HG02938 (cell line): ENCODE results near the gene FNDC7.
"Not testable (repeated sequence)": the region's sequence is repeated elsewhere in the genome, so short reads cannot be mapped to it uniquely, and the experiment has no call there.

Experiments
- ATAC-seq: cut with Tn5 transposase; IDR thresholded peaks from one replicate; pipeline ENCODE4 v1.9.1; 2021; ENCODE audit warnings: mild to moderate bottlenecking, moderate library complexity; ENCODE audit not compliant: unreplicated experiment

FNDC7 gene

DNA sequence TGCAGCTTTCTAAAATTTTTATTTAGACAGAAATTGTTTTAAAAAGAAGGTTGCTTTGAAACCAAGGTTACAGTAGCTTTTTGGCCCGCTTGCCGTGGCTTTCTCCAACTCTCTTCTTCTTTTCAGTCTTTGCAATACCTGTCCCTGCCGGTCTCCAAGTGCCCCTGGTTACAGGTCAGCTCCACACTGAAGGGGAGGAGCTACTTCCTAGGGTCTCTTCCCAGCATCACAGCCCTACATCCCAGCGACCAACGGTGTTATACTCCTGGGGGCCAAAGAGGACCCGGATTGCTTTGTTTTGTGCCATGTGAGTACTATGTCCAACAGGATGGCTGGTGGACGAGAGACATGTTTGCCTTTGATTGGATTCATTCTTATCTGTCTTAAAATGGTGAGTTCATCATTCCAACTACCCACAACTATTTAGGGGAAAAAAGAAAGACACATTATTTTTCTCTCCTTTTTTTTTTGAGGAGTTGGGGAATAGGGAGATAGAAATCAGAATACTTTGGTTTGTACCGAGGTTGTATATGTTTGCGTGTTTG, at the start of gene FNDC7:
TSS of gene FNDC7 (plus strand) at position 303 of the 545 bp plus-strand sequence. CDS start at position 329, 26 bp downstream.
- ATAC-seq: no peak

GRCh38 chr1:108663074-108663473, 49.6 kb upstream of the FNDC7 start:
- no peak for ATAC-seq

DNA sequence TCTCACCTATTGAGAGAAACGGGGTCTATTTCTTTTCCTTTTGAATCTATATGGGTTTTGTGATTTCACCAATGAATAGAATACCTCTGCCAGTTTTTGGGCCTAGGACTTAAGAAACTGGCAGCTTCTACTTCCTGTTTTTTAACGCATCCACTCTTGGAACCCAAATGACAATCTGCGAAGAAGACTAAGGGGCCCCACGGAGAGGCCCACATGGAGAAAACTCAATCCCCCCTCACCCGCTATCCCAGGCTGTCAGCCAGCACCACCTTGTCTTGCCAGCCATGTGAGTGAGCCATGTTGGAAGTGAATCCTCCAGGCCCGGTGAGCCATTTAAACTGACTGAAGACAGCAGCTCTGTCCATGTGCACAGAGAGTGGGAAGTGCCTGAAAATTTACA, 48.2 kb upstream of the FNDC7 start:
- no peak for ATAC-seq

- ATAC-seq: no peak
These were observed 47.6 kb upstream of the FNDC7 start for GRCh38 chr1:108665067-108665466.

DNA sequence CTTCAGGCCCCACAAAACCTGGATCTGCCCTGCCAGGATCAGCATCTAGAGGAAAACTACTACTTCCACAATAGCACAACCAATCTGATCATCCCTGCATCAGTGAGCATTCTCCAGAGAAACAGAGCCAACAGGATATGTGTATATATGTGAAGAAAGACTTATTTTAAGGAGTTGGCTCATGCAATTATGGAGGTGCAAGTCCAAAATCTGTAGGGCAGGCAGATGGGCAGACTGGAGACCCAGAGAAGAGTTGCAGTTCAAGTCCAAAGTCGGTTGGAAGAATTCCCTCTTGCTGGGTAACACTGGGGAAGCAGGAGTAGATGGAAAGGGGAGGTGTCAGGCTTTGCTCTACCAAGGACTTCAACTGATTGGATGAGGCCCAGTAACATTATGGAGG, 46.9 kb upstream of the FNDC7 start:
- no peak for ATAC-seq

DNA sequence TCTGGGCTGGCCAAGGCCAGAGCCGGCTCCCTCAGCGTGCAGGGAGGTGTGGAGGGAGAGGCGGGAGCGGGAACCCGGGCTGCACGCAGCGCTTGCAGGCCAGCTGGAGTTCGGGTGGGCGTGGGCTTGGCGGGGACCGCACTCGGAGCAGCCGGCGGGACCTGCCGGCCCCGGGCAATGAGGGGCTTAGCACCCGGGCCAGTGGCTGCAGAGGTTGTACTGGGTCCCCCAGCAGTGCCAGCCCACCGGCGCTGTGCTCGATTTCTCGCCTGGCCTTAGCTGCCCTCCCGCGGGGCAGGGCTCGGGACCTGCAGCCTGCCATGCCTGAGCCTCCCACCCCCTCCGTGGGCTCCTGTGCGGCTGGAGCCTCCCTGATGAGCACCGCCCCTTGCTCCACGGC, 45.3 kb upstream of the FNDC7 start:
- not testable (repeated sequence) for ATAC-seq

DNA sequence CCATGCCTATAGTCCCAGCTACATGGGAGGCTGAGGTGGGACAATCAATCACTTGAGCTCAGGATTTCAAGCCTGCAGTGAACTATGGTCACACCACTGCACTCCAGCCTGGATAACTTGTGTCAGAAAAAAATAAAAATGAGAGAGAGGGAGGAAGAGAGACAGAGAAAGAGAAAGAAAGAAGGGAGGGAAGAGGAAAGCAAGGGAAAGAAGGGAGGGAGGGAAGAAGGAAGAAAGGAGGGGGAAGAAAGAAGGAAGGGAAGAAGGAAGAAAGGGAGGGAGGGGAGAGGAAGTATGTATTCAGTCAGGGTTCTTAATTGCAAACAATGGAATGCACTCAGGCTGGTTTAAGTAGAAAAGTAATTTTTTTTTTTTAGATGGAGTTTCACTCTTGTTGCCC, 43.9 kb upstream of the FNDC7 start:
- no peak for ATAC-seq

DNA sequence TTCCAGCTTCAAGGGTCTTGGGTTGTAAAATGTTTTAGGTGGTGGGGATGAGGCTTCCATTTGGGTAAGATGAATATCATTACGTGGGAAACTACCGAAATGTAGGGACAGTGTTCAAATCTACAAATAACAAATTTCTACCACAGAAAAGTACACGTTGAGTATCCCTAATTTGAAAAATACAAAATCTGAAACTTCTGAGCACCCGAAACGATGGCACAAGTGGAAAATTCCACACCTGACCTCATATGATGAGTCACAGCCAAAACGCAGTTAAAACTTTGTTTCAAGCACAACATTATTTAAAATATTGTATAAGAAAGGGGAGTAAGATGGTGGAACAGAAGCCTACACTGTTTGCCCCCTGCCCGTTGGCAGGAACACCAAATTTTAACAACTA, 43.0 kb upstream of the FNDC7 start:
- no peak for ATAC-seq

DNA sequence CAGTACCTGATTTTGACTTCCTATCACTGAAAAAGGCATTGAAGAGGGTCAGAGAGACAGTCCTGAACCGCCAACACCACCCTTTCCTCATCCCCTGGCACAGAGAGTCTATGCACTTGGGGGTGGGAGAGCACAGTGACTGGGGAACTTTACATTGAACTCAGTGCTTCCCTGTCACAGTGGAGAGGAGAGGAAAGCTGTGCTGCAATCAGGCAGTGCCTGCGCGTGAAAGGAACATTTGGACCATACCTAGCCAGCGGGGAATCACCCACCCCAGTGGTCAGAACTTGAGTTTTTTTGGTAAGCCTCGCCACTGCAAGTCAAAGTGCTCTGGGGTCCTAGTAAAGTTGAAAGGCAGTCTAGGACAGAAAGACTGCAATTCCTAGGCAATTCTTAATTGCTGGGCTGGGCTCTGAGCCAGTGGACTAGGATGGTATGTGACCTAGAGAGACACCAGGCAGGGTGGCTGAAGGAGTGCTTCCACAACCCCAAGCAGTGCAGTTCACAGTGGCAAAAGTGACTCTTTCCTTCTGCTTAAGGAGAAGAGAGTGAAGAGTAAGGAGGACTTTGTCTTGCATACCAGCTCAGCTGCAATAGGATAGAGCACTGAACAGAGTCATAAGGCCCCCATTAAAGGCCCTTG, 42.5 kb upstream of the FNDC7 start:
- no peak for ATAC-seq

DNA sequence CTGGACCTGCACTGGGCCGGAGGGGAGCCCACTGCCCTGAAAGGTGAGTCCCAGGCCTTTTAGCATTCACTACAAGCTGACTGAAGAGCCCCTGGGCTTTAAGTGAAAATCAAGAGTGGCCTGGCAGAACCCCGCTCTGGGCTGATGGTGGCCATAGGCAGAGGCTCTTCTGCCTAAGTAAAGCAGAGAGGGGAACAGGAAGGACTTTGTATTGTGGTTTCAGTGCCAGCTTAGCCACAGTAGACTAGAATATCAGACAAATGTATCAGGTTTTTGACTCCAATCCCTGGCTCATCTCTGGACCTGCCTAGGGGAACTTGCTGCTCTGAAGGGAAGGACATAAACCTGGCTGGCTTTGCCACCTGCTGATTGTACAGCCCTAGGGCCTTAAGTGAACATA, 41.6 kb upstream of the FNDC7 start:
- no peak for ATAC-seq

DNA sequence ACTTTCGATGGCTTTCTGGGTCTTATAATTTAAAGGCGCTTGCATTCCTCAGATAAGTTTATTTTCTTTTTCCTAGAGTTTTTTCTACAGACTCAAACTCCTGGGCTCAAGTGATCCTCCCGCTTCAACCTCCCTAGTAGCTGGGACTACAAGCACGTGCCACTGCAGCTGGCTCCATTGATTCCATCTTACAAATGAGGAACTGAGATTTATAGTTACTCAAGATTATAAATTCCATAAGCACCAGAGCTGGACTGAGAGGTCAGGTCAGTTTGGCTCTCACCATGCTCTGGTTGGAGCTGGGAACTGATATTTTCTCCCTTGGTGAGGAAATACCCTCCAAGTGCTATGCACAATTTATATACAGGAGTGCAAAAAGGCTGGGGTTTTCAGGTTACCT, 34.0 kb upstream of the FNDC7 start:
- ATAC-seq: no peak

GRCh38 chr1:108679586-108680213, 33.0 kb upstream of the FNDC7 start:
- ATAC-seq: no peak

DNA sequence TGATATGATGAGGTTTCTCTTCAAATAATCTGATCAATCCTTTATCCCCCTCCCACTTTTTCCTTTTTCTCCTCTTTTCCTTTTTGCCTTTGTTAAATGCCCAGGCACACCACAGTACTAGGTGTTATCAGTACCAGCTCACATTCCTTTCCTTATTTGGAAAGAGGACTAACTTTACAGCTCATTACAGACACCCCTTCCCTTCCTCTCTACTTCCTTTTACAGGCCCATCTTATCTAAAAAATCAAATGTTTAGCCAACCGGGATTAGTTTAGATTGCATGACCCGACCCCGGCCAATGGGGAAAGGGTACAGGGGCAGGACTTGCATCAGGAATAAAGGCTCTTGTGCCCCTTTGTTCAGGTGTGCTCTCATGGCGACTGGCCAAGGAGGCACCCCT, 31.0 kb upstream of the FNDC7 start:
- ATAC-seq: not testable (repeated sequence)

- no peak for ATAC-seq
These were observed 27.2 kb upstream of the FNDC7 start for GRCh38 chr1:108685529-108685928.

DNA sequence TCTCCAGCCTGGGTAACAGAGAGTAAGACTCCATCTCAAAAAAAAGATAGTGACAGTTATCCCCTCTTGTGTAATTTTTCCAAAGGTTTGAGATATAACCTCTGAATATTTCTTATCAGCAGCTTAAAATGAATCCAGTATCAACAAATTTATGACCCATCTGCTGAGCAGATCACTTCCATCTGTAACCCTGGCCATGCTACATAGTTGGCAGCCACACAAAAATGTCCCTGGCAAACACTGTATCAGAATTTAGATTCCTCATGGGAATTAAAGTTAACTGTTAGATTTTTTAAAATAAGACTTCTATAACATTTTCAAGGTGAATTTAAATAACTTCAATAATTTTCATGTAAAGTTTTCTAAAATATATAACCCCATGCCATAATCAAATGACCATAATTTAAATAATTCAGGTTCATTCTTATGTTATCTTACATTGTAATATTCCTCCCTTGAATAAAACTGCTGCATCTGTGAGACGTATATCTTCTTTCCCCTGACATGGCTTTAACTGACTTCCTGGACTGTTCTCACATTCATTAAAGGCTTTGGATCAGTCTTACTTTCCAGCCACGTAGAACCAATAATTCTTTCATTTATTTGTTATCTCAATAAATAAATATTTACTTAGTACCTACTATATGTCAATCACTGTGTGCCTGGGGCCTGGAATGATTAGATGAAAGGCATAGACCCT, 25.9 kb upstream of the FNDC7 start:
- ATAC-seq: no peak

GRCh38 chr1:108691128-108691941, 21.4 kb upstream of the FNDC7 start:
- ATAC-seq: peak; percentile 17

- ATAC-seq: peak; percentile 90
These were observed 20.6 kb upstream of the FNDC7 start, which contains the start of gene PRPF38B for GRCh38 chr1:108691942-108692723. Gene PRPF38B (plus strand): TSS chr1:108692310. CDS start chr1:108692592, 282 bp downstream.

DNA sequence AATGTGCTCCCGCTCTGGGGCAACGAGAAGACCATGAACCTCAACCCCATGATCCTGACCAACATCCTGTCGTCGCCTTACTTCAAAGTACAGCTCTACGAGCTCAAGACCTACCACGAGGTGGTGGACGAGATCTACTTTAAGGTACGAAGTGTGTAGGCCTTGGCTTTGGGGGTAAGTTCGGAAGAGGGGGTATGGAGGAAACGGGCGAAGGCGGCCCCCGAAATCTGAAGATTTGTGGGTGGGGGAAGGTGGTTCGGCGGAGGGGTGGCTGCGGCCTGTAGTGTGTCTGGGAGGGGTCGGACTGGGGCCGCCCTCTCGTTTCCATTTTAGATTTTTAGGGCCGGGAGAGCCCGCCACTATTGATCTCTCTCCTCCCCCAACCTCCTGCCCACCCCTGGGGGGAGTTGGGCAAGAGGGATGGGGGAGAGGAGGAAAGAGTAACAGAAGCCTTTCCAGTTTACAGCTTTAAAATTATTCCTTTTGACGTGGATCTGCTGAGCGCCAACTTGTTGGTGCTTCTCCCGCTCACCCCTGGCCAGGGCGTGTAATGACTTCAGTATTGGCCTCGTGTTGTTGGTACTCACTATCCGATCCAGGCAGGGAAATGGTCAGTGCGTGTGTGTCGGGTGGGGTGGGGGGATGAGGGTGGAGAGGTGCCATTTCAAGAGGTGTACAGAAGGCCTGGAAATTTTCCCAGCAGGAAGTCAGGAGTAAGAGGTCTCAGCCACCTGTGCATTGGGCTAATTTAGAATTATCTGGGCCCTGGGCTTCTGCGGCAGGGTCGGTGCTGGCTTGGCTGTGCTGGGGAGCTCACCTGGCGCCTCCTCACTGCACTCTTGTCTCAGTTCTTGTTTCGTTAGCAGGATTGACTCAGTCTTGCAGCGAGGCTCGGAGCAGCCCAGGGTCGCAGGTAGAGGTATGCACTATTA, 19.7 kb upstream of the FNDC7 start:
- ATAC-seq: peak; percentile 57

- ATAC-seq: no peak
These were observed 17.2 kb upstream of the FNDC7 start for GRCh38 chr1:108695535-108695934.
